Measurements from ENCODE around the gene MLKL.

The MLKL gene

DNA sequence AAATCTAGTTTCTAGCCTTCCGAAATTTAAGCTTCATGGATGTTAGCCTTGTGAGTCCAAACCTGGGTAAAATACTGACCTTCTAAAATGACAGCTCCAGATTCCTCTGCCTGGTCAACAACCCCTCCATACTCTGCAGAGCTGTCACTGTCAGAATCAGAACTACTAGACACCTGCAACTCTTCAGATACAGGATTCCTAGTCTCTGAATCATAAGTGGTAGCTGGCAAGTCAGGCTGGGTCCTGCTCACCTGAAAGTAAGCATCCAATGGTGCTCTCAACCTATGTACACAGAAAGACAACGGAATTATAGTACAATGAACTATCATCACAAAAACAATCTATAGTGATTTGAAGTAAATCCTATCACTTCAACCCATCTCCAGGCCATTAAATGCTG lies 48.8 kb downstream of the MLKL start:
- DNase-seq (ENCODE audit: low read depth in 2 of 2): no peak

DNA sequence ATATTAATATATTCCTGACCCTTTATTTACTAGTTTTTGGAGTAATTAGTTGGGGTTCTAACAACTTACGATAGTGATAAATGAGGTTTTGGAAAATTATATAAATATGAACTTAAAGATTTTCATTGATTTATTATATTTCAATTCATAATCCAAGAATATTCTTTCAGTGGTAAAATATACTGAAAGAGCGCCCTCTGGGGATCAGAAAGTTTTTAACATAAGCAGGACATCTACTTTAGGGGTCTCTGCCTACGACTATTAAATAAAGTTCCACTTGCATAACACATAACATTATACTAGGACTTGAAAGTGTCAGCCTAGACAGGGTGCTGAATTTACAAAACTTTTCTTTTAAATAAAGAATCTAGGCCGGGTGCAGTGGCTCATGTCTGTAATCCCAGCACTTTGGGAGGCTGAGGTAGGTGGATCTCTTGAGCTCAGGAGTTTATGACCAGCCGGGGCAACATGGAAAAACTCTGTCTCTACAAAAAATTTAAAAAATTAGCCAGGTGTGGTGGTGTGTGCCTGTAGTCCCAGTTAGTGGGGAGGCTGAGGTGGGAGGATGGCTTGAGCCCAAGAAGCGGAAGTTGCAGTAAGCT lies 49.6 kb downstream of the MLKL start:
- no peak for DNase-seq (ENCODE audit: low read depth in 2 of 2)

DNA sequence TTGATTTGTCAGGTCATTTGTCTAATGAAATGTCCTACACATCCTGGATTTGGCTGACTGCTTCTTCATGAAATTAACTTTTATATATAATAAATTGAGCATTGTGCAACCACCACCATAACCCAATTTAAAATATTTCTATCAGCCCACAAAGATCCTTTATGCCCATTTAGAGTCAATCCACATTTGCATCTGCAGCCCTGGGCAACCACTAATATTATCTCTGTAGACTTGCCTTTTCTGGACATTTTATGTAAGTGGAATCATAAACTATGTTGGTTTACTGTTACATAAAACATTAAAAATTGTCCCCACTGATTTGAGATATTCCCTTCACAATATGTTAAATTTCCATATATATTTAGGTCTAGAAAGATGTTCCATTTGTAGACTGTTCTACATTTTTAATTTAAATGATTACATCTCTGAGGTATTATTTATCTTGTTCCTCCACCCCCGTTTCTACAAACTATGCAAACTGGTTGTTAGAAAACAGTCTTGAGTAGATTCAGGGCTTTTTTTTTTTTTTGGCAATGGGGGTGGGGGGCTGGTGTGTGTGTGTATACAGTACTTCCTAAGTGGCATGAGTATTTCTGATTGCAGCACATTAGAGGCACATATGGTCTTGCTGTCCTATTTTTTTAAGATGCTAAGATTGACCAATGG lies 50.7 kb downstream of the MLKL start:
- no peak for DNase-seq (ENCODE audit: low read depth in 2 of 2)

DNA sequence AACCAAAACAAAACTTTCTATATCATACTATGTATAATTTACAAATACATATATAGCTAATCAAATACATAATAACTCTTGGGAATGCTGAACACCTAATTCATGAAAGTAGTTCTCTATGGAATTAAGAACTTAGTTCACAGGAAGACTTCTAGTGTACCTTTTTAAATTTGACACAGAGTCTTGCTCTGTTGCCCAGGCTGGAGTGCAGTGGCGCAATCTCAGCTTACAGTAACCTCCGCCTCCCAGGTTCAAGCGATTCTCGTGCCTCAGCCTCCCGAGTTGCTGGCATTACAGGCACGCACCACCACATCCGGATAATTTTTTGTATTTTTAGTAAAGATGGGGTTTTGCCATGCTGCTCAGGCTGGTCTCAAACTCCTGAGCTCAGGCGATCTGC lies 58.7 kb downstream of the MLKL start:
- DNase-seq (ENCODE audit: low read depth in 2 of 2): no peak

DNA sequence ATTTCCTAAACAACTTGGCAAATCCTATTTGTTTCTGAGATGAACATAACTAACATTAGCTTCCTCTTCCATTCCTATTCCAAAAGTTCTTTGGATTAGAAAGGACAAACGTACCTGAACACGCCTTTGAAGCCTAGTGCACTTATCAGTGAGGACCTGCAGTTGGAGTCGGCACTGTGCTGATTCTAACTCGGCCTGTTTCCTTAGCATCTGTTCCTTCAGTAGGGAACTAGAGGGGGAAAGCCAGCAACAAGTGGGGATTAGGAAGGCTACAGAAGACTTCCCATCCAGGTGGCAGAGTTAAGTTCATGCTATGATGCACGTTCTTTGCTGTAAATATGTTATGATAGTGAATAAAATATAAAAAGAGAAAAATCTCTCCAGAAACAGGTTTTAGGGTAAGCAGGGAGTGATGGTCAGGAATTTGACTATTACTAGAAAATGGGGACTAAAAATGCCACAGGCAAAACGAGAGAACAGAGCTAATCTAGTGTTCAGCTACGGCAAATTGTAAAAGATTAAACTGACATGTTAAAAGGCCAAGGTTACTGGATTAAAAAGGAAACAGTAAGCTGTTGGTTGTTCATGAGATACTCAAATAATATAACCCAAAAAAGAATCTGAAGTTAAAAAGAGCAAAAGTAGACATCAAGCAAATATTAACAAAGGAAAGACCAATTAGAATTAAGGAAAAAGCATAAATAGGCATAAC lies 62.8 kb downstream of the MLKL start:
- DNase-seq (ENCODE audit: low read depth in 2 of 2): no peak

DNA sequence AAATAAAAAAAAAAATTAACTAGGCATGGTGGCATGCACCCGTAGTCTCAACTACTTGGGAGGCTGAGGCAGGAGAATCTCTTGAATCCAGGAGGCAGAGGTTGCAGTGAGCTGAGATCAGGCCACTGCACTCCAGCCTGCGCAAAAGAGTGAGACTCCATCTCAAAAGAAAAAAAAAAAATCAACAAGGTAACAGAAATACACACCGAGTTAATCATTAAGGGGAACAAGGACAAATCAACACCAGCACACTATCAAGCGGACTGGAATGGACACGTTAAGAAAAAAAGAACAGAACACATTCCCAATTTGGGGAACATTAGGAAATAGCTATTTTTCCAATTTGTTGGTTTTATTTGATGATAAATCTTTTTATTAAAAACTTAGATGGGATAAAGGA lies 65.4 kb downstream of the MLKL start:
- no peak for DNase-seq (ENCODE audit: low read depth in 2 of 2)

DNA sequence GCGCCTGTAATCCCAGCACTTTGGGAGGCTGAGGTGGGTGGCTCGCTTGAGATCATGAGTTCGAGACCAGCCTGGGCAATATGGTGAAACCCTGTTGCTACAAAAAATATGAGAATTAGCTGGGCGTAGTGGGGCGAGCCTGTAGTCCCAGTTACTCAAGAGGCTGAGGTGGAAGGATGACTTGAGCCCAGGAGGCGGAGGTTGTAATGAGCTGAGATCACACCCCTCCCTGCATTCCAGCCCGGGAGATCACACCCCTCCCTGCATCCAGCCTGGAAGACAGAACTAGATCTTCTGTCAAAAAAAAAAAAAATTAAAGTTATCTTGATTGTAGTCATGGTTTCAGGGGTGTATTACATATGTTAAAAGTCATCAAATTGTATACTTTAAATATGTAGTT lies 67.0 kb downstream of the MLKL start:
- no peak for DNase-seq (ENCODE audit: low read depth in 2 of 2)

DNA sequence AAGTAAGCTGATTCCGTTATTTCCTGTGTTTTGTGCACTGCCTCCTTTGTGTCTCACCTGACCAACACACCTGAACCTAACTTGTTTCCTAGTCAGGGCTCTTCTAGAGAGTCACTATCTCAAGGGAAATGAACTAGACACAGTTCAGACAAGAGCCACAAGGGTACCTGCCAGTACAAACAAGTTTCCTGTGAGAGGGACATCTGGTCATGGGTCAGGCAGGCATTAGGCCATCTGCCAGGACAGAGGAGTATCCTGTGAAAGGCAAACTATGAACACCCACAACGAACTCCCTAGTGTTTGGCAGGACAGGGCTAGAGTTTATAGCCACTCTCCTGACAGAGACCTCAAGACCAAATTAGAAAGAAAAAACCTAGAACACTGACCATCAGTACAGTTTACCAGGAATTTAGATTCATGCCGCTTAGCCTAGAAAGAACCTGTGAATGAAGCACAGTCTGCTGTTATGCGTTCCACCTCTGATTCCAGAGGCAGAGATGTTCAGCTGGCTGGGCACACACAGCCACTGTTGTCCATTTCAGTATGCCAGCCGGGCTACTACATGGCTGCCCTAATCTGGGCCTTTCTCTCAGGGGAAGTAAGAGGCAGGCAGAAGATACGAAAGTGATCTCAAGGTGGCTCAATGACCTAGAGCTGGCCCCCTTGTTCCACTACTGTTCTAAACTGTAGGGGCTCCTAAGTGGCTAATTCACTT lies 73.0 kb downstream of the MLKL start:
- DNase-seq (ENCODE audit: low read depth in 2 of 2): no peak

DNA sequence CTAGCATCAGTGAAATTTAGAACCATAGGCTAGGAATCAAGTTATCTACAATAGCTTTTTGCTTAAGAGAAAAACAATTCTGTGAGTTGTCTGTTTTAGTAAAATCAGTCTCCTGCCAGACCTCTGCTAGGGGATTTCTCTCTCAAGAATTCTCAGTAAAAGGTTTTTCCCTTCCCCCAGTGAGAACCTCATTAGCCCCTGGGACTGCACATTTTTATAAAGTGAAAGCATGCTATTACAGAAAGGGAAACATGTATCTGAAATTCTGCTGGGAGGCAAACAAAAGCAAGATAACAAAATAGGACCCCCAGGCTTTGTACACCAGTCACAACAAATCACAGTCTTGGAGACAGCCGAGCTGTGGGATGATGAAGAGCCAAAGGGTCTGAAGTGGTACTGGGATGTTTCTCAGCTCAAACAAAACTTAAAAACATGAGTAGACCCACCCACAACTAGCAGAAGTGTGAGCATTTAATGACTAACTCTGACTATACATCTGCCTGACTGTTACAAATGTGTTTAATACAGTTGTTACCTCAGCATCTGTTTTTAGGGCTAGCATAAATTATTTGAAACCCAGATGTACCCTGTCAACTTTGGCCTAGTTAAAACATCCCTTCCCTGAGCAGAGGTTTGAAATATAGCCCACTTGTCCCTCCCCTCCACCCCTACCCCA lies 73.8 kb downstream of the MLKL start:
- DNase-seq (ENCODE audit: low read depth in 2 of 2): no peak

DNA sequence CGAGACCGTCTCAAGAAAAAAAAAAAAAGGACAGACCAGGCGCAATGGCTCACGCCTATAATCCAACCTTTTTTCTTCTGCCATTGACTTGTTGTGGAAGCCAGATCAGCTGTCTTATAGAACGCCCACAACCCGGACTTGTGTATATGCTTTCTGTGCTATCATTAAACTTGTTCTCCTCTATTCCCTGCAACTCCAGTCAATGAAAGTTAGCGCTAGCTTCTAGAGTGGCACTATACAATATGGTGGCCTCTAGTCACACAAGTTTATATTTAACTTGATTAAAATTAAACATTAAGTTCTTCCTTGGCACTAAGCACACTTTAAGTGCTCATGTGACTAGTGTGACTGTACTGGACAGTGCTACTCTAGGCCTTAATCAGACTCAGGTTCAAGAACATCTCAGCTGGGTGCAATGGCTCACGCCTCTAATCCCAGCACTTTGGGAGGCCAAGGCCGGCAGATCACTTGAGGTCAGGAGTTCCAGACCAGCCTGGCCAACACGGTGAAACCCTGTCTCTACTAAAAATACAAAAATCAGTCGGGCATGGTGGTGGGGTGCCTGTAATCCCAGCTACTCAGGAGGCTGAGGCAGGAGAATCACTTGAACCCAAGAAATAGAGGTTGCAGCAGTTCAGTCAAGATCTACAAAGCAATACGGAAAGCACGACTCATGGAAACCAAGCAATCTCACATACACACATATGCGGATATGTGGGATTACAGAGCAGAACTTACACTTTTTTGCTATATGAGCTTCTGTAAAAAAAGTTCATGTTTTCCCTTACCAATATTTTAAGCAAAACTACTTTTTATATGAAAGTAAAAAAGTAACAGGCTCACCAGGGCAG lies 74.9 kb downstream of the MLKL start:
- DNase-seq (ENCODE audit: low read depth in 2 of 2): no peak

DNA sequence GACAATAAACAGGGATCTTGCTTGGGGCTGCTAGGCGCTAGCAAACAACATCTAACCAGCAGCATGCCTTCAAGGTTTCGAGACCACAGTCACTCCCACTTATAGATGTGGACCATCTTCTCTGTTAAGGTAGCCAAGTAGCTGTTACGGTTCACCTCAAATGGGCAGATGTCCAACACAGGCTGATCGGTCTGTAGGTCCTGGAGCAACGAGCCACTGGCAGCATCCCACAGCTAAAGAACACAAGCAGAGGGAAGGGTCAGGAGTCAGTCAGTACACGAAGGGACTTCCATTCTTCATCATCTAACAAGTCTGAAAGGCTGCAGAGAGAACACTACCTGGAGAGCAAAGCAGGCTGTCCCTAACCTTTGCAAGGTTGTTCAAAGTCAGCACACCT lies 76.8 kb downstream of the MLKL start:
- DNase-seq (ENCODE audit: low read depth in 2 of 2): no peak

DNA sequence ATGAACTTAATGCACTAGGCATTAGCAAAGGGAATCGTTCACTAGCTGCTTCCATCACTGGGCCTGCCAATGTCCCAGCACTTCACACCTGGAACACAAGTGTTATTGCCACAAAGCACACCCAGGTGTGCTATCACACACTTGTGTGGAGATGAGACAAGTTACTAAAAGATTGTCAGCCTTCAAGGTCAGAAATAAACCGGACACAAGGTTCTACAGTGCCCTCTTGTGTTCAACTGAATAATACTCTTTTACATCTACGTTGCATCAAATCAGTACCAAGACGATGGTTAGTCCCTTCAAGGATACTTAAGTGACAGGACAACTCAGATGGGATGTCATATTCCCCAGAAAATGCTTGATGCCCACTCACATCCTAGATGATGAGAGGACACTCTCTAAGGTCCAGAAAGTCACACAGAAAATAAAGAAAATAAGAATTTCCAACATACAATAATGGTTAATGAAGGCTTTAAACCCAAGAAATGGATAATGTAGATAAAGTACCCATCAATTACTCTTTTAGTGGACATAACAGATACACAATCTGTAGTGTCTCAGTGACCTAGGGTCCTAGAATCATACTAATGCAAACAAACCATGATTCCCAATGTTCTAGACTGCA lies 77.3 kb downstream of the MLKL start:
- no peak for DNase-seq (ENCODE audit: low read depth in 2 of 2)

DNA sequence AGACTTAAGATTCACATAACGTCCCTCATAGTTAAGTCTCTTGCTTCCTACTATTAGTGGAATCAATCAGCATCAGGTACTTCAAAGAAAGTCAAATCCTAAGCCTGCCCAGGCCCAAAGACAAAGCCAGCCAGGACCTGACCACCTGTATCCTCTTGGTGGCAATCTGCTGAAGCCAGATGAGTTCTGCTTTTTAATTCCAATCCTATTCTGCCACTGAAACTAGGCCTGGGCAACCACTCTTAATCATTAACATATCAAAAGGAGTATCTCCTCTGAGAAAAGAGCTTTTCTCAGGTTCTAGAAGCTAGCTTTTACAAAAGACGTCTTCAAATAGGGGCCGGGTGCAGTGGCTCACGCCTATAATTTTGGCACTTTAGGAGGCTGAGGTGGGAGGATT lies 78.7 kb downstream of the MLKL start:
- DNase-seq (ENCODE audit: low read depth in 2 of 2): no peak

Data from stimulated activated CD8-positive, alpha-beta memory T cell treated with anti-CD3 and anti-CD28 coated beads, Interleukin-15, amount 100 ng/mL, for 4 hours (primary cell).